OCI-LY7 (cell line): ENCODE data around the gene MFSD2A. TPM values are rescaled to one million over a fixed set of nuclear protein-coding genes. Genes with fewer than 3 reads are reported as not detected.

Experiments
- BruUV-seq: library from RNA; stranded (reverse); fragments of 400-500 nt; replicated peaks from 2 replicates; lab custom pipeline; 2021; lab: Mats Ljungman, UMichigan
- CTCF ChIA-PET: fragments of 300-600 bp; sonication (Branson Sonifier 250); formaldehyde crosslinking; loops from one replicate; lab custom pipeline; 2022; ENCODE audit warnings: antibody characterized with exemption; ENCODE audit not compliant: unreplicated experiment; lab: Charles Lee
- POLR2A ChIA-PET: fragments of 300-600 bp; sonication (Branson Sonifier 250); formaldehyde crosslinking; loops from one replicate; lab custom pipeline; 2022; ENCODE audit warnings: antibody characterized with exemption; lab: Charles Lee
- DNase-seq: peaks from one replicate; pipeline ENCODE4 v3.0.0-alpha.2; 2015; ENCODE audit warnings: low spot score
- H2AFZ ChIP-seq: fragments of 200-600 bp; sonication (generic), shearing (Covaris generic); 2 replicates; pipeline ENCODE4 v1.6.1; 2014; ENCODE audit warnings: mild to moderate bottlenecking, antibody characterized with exemption, low read length, moderate library complexity
- H3K27ac ChIP-seq: fragments of 200-600 bp; sonication (generic); 2 replicates; pipeline ENCODE4 v1.5.1; 2014; ENCODE audit warnings: mixed run types, low read depth, mild to moderate bottlenecking, moderate library complexity, low read length, inconsistent platforms; ENCODE audit not compliant: poor library complexity, severe bottlenecking
- H3K36me3 ChIP-seq: fragments of 200-600 bp; sonication (generic); 2 replicates; pipeline ENCODE4 v1.6.1; 2014; ENCODE audit warnings: mild to moderate bottlenecking, antibody characterized with exemption, low read length, moderate library complexity, mixed read lengths; ENCODE audit not compliant: insufficient read depth
- H3K4me1 ChIP-seq: fragments of 200-600 bp; sonication (generic); 2 replicates; pipeline ENCODE4 v1.5.1; 2014; ENCODE audit warnings: mild to moderate bottlenecking, low read length; ENCODE audit not compliant: insufficient read depth, poor library complexity, severe bottlenecking
- H3K4me2 ChIP-seq: fragments of 200-600 bp; sonication (generic); 2 replicates; pipeline ENCODE4 v1.6.1; 2014; ENCODE audit warnings: mild to moderate bottlenecking, low read length
- H3K4me3 ChIP-seq: fragments of 200-600 bp; sonication (generic); 2 replicates; pipeline ENCODE4 v1.5.1; 2014; ENCODE audit warnings: mild to moderate bottlenecking, low read depth, low read length; ENCODE audit not compliant: poor library complexity, severe bottlenecking
- H3K79me2 ChIP-seq: fragments of 200-600 bp; sonication (generic); 2 replicates; pipeline ENCODE4 v1.6.1; 2016; ENCODE audit warnings: low read depth, mild to moderate bottlenecking, low read length, moderate library complexity, mixed read lengths; ENCODE audit not compliant: insufficient read depth
- H3K9me2 ChIP-seq: fragments of 200-600 bp; sonication (generic); 2 replicates; pipeline ENCODE4 v1.6.1; 2016; ENCODE audit warnings: mild to moderate bottlenecking, low read length, mixed read lengths; ENCODE audit not compliant: insufficient read depth
- H3K9me3 ChIP-seq: fragments of 200-600 bp; sonication (generic); 2 replicates; pipeline ENCODE4 v1.6.1; 2014; ENCODE audit warnings: mild to moderate bottlenecking, mixed run types, low read length, mixed read lengths
- H4K20me1 ChIP-seq: fragments of 200-600 bp; sonication (generic); 2 replicates; pipeline ENCODE4 v1.6.1; 2014; ENCODE audit warnings: mild to moderate bottlenecking, antibody characterized with exemption, low read length, moderate library complexity, mixed read lengths; ENCODE audit not compliant: insufficient read depth
- CTCF ChIP-seq: fragments of 200-600 bp; sonication (generic); conservative IDR thresholded peaks from 2 replicates; pipeline ENCODE4 v1.5.1; 2014; ENCODE audit warnings: mild to moderate bottlenecking, antibody characterized with exemption, low read length, moderate library complexity, mixed read lengths
- EZH2phosphoT487 ChIP-seq: fragments of 200-600 bp; sonication (generic); IDR thresholded peaks from 2 replicates; pipeline ENCODE4 v1.6.1; 2018; ENCODE audit warnings: low read depth, borderline replicate concordance, mild to moderate bottlenecking, mixed run types, antibody characterized with exemption, low read length, moderate library complexity, mixed read lengths
- intact Hi-C: fragments of 100-400 bp; cut with micrococcal nuclease; formaldehyde crosslinking; loops from one replicate; pipeline ENCODE4 v1.10.0; 2022; ENCODE audit not compliant: unreplicated experiment
- total RNA-seq, 2 experiments: library from RNA; depleted of rRNA in 1 of 2; stranded (reverse); fragments of >200 nt in 1 of 2; shearing (Covaris generic) in 1 of 2; gene quantifications; 2 replicates each; pipeline ENCODE4 v1.2.3, GENCODE V29; 2014 to 2022

MFSD2A gene
- total RNA-seq, 2 experiments from 2014 or later, result 9.9 to 13.4 TPM

GRCh38 chr1:39964552-39964951, 9.6 kb downstream of the MFSD2A start:
- intact Hi-C loops, result no loop called here

GRCh38 chr1:39965044-39965443, 10.1 kb downstream of the MFSD2A start:
- Histone ChIP-seq H3K4me3 (no peak overlapping the region), H3K27ac (no peak overlapping the region), H3K4me2 (no peak overlapping the region), H3K9me3 (no peaks in the 10 kb centered on the region), H4K20me1 (no peaks in the 10 kb centered on the region), H3K36me3 (peaks cover 44% of the 10 kb centered on the region), H3K79me2 (no peaks in the 10 kb centered on the region), H3K4me1 (peaks cover 17% of the 10 kb centered on the region), H3K9me2 (no peaks in the 10 kb centered on the region), H2AFZ (no peak overlapping the region)
- no TSS peak for BruUV-seq
- intact Hi-C loops, result no loop called here
- ChIA-PET CTCF (interaction anchor here (0.6 kb wide), 1 partner anchor 46 kb away, joined by 3 read pairs; no protein-coding TSS in a partner anchor), POLR2A (interaction anchor here (1.1 kb wide), 1 partner anchor 36 kb away, joined by 3 read pairs; no protein-coding TSS in a partner anchor)
- TF ChIP-seq EZH2phosphoT487 (no peak), CTCF (no peak)
- no peak for DNase-seq

More at GRCh38 chr1:39964552-39964951, 9.6 kb downstream of the MFSD2A start:
- Histone ChIP-seq H3K4me2 (no peak overlapping the region), H4K20me1 (no peaks in the 10 kb centered on the region), H3K9me2 (no peaks in the 10 kb centered on the region), H3K4me3 (no peak overlapping the region), H3K79me2 (no peaks in the 10 kb centered on the region), H3K27ac (no peak overlapping the region), H3K4me1 (peaks cover 21% of the 10 kb centered on the region), H3K9me3 (no peaks in the 10 kb centered on the region), H2AFZ (no peak overlapping the region), H3K36me3 (peaks cover 43% of the 10 kb centered on the region)
- POLR2A ChIA-PET, result interaction anchor here (1.1 kb wide), 1 partner anchor 37 kb away, joined by 3 read pairs; no protein-coding TSS in a partner anchor
- TF ChIP-seq EZH2phosphoT487, result no peak
- no peak for TF ChIP-seq CTCF
- CTCF ChIA-PET, result interaction anchor here (0.6 kb wide), 1 partner anchor 46 kb away, joined by 3 read pairs; no protein-coding TSS in a partner anchor
- DNase-seq, result no peak
- BruUV-seq, result no TSS peak

- Histone ChIP-seq H4K20me1 (no peaks in the 10 kb centered on the region), H2AFZ (no peak overlapping the region), H3K27ac (no peak overlapping the region), H3K79me2 (no peaks in the 10 kb centered on the region), H3K4me2 (no peak overlapping the region), H3K9me3 (no peaks in the 10 kb centered on the region), H3K4me1 (no peaks in the 10 kb centered on the region), H3K9me2 (no peaks in the 10 kb centered on the region), H3K4me3 (no peak overlapping the region), H3K36me3 (peaks cover 37% of the 10 kb centered on the region)
- intact Hi-C loops, result no loop called here
- CTCF ChIA-PET, result no interaction called here
- no peak for DNase-seq
- no peak for TF ChIP-seq EZH2phosphoT487
- TF ChIP-seq CTCF, result no peak
- no TSS peak for BruUV-seq
- POLR2A ChIA-PET, result no interaction called here
Observed at GRCh38 chr1:39969048-39969447, 14.1 kb downstream of the MFSD2A start.
